ENCODE results near the gene MACROD2. TPM values are rescaled to one million over a fixed set of nuclear protein-coding genes. Genes with fewer than 3 reads are reported as not detected.

MACROD2 gene
- total and polyA plus RNA-seq, 2 donors (not counting 1 experiment from before 2014, with no cell fraction given) = 5.3 to 6.7 TPM

- no peaks in the 10 kb centered on the region for H3K4me1 ChIP-seq (ENCODE audit: control insufficient read depth in 2 of 2, insufficient read depth in 2 of 2, low read length in 2 of 2)
- no peak overlapping the region for H3K9ac ChIP-seq (ENCODE audit: low read length)
- H3K4me2 ChIP-seq (replicated peaks; ENCODE audit: low read depth, low read length, poor library complexity, severe bottlenecking) = no peak overlapping the region
- no peaks in the 10 kb centered on the region for H4K20me1 ChIP-seq (ENCODE audit: control insufficient read depth, insufficient read depth, low read length, poor library complexity, severe bottlenecking)
- H3K9me3 ChIP-seq (ENCODE audit: control extremely low read depth in 1 of 3, control insufficient read depth in 2 of 3, insufficient read depth in 1 of 3, low read length in 2 of 3) = no peaks in the 10 kb centered on the region
- Mint-ChIP-seq H3K27ac (no peak overlapping the region), H3K4me1 (no peaks in the 10 kb centered on the region), H3K4me3 (no peak overlapping the region), H3K9me3 (ENCODE audit: insufficient read depth) (no peaks in the 10 kb centered on the region), H3K27me3 (peaks cover 6% of the 10 kb centered on the region)
- no peak overlapping the region for H3K27ac ChIP-seq (ENCODE audit: low read length in 2 of 2)
- no peak overlapping the region for H2AFZ ChIP-seq (ENCODE audit: insufficient read depth, low read depth, low read length, poor library complexity, severe bottlenecking)
- H3K79me2 ChIP-seq (ENCODE audit: control insufficient read depth, insufficient read depth, low read length) = no peaks in the 10 kb centered on the region
- TF ChIP-seq CTCF (IDR thresholded peaks at IDR 0.05) = no peak
- no peak for TF ChIP-seq EZH2 (IDR thresholded peaks at IDR 0.05; ENCODE audit: borderline replicate concordance, insufficient read depth, low read depth, low read length, poor library complexity, severe bottlenecking)
- ChIA-PET POLR2A (no interaction called here), CTCF (interaction anchor here (0.6 kb wide), 1 partner anchor 60 kb away, joined by 4 read pairs; no protein-coding TSS in a partner anchor)
- H3K27me3 ChIP-seq (replicated peaks in 1 of 4; ENCODE audit: control extremely low read depth in 1 of 4, control insufficient read depth in 3 of 4, insufficient read depth in 4 of 4, low read length in 3 of 4) = no peaks in the 10 kb centered on the region
- WGBS (ENCODE audit: insufficient coverage) = no CpG with 5 or more reads among the region's 1 CpG
- H3K4me3 ChIP-seq (ENCODE audit: control extremely low read depth in 1 of 5, extremely low read depth in 1 of 5, insufficient read depth in 1 of 5, low read depth in 2 of 5, low read length in 4 of 5) = no peak overlapping the region
- DNase-seq = no peak
- H3K36me3 ChIP-seq (replicated peaks in 1 of 2; ENCODE audit: control extremely low read depth in 1 of 2, control insufficient read depth in 1 of 2, extremely low read depth in 1 of 2, insufficient read depth in 2 of 2, low read length in 1 of 2) = no peaks in the 10 kb centered on the region
- no peak for ATAC-seq (ENCODE audit: low read depth)
- intact Hi-C loops (cut with micrococcal nuclease) = no loop called here
These were observed 890.3 kb downstream of the MACROD2 start for GRCh38 chr20:14885661-14886060.

- no peaks in the 10 kb centered on the region for H3K9me3 ChIP-seq (ENCODE audit: control extremely low read depth in 1 of 3, control insufficient read depth in 2 of 3, insufficient read depth in 1 of 3, low read length in 2 of 3)
- no peaks in the 10 kb centered on the region for H3K36me3 ChIP-seq (replicated peaks in 1 of 2; ENCODE audit: control extremely low read depth in 1 of 2, control insufficient read depth in 1 of 2, extremely low read depth in 1 of 2, insufficient read depth in 2 of 2, low read length in 1 of 2)
- ChIA-PET POLR2A (no interaction called here), CTCF (no interaction called here)
- DNase-seq (no peak), ATAC-seq (ENCODE audit: low read depth) (no peak)
- no peaks in the 10 kb centered on the region for H3K27me3 ChIP-seq (replicated peaks in 1 of 4; ENCODE audit: control extremely low read depth in 1 of 4, control insufficient read depth in 3 of 4, insufficient read depth in 4 of 4, low read length in 3 of 4)
- Mint-ChIP-seq H3K9me3 (ENCODE audit: insufficient read depth) (no peaks in the 10 kb centered on the region), H3K27me3 (peaks cover 10% of the 10 kb centered on the region), H3K27ac (no peak overlapping the region), H3K4me1 (no peaks in the 10 kb centered on the region), H3K4me3 (no peak overlapping the region)
- no peaks in the 10 kb centered on the region for H4K20me1 ChIP-seq (ENCODE audit: control insufficient read depth, insufficient read depth, low read length, poor library complexity, severe bottlenecking)
- 69% methylated on average over 2 of the region's 3 CpGs for WGBS (ENCODE audit: insufficient coverage)
- TF ChIP-seq EZH2 (IDR thresholded peaks at IDR 0.05; ENCODE audit: borderline replicate concordance, insufficient read depth, low read depth, low read length, poor library complexity, severe bottlenecking) (no peak), CTCF (IDR thresholded peaks at IDR 0.05) (no peak)
- H3K4me1 ChIP-seq (ENCODE audit: control insufficient read depth in 2 of 2, insufficient read depth in 2 of 2, low read length in 2 of 2) = no peaks in the 10 kb centered on the region
- H2AFZ ChIP-seq (ENCODE audit: insufficient read depth, low read depth, low read length, poor library complexity, severe bottlenecking) = no peak overlapping the region
- no peaks in the 10 kb centered on the region for H3K79me2 ChIP-seq (ENCODE audit: control insufficient read depth, insufficient read depth, low read length)
- no peak overlapping the region for H3K4me3 ChIP-seq (ENCODE audit: control extremely low read depth in 1 of 5, extremely low read depth in 1 of 5, insufficient read depth in 1 of 5, low read depth in 2 of 5, low read length in 4 of 5)
- no peak overlapping the region for H3K27ac ChIP-seq (ENCODE audit: low read length in 2 of 2)
- no peak overlapping the region for H3K9ac ChIP-seq (ENCODE audit: low read length)
- intact Hi-C loops (cut with micrococcal nuclease) = no loop called here
- no peak overlapping the region for H3K4me2 ChIP-seq (replicated peaks; ENCODE audit: low read depth, low read length, poor library complexity, severe bottlenecking)
These were observed 892.8 kb downstream of the MACROD2 start for GRCh38 chr20:14888134-14888533.
